ENCODE measurements around the gene SPECC1. TPM values are rescaled to one million over a fixed set of nuclear protein-coding genes. Genes with fewer than 3 reads are reported as not detected.

The SPECC1 gene
- polyA plus RNA-seq, 1 of the 3 experiments (the other 2 are of a cell fraction), result 11.2 TPM

DNA sequence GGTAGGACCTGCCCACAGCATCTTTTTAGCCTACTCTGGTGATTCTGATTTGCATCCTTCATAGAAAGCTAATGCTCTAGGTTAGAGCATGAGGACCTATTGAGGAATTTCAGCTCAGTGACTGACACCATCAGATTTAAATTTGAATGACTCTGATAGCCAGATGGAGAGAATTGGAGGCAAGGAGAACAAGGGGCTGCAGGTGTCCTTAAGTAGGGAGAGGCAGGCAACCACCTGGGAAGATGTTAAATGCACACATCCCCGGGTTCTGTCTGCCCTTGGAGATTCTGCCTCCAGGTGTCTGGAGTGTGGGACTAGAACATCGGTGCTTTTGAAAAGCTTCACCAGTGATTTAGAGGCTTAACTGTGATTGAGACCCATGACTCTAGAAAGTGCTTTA, 221.8 kb downstream of the SPECC1 start:
- peaks cover 0 to 7% of the 10 kb centered on the region in 2 experiments; a peak in 1 of 4 replicates for H3K4me1 ChIP-seq (ENCODE audit: control insufficient read depth in 1 of 2, insufficient read depth in 2 of 2, low read depth in 1 of 2, low read length in 1 of 2)
- WGBS (ENCODE audit: low lambda C conversion rate), result 78% methylated on average over 2 of the region's 2 CpGs
- no peaks in the 10 kb centered on the region for H4K20me1 ChIP-seq (ENCODE audit: insufficient read depth)
- no peak overlapping the region for H3K4me3 ChIP-seq (ENCODE audit: low read depth in 2 of 2, low read length in 1 of 2)
- H3K9me2 ChIP-seq, result no peaks in the 10 kb centered on the region
- no peaks in the 10 kb centered on the region for H3K9me3 ChIP-seq
- H3K36me3 ChIP-seq (replicated peaks in 1 of 2; ENCODE audit: control insufficient read depth in 1 of 2, insufficient read depth in 2 of 2, low read length in 1 of 2), result peaks cover 8% of the 10 kb centered on the region in 2 experiments
- TF ChIP-seq, protein P1, sequence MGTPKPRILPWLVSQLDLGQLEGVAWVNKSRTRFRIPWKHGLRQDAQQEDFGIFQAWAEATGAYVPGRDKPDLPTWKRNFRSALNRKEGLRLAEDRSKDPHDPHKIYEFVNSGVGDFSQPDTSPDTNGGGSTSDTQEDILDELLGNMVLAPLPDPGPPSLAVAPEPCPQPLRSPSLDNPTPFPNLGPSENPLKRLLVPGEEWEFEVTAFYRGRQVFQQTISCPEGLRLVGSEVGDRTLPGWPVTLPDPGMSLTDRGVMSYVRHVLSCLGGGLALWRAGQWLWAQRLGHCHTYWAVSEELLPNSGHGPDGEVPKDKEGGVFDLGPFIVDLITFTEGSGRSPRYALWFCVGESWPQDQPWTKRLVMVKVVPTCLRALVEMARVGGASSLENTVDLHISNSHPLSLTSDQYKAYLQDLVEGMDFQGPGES (IDR thresholded peaks at IDR 0.05; ENCODE audit: low read depth, low read length), result no peak
- TF ChIP-seq FOXM1 (IDR thresholded peaks at IDR 0.05; ENCODE audit: low read depth) (no peak), TCF12 (IDR thresholded peaks at IDR 0.05) (no peak), NRF1 (IDR thresholded peaks at IDR 0.05; ENCODE audit: low read depth, low read length) (no peak), NFIC (IDR thresholded peaks at IDR 0.05; ENCODE audit: borderline replicate concordance) (no peak), EP300 (IDR thresholded peaks at IDR 0.05; ENCODE audit: borderline replicate concordance in 1 of 2, low read depth in 1 of 2, low read length in 1 of 2) (no peak), SIN3A (IDR thresholded peaks at IDR 0.05; ENCODE audit: borderline replicate concordance, low read depth, low read length) (no peak)
- TF ChIP-seq, protein P2, sequence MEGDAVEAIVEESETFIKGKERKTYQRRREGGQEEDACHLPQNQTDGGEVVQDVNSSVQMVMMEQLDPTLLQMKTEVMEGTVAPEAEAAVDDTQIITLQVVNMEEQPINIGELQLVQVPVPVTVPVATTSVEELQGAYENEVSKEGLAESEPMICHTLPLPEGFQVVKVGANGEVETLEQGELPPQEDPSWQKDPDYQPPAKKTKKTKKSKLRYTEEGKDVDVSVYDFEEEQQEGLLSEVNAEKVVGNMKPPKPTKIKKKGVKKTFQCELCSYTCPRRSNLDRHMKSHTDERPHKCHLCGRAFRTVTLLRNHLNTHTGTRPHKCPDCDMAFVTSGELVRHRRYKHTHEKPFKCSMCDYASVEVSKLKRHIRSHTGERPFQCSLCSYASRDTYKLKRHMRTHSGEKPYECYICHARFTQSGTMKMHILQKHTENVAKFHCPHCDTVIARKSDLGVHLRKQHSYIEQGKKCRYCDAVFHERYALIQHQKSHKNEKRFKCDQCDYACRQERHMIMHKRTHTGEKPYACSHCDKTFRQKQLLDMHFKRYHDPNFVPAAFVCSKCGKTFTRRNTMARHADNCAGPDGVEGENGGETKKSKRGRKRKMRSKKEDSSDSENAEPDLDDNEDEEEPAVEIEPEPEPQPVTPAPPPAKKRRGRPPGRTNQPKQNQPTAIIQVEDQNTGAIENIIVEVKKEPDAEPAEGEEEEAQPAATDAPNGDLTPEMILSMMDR (IDR thresholded peaks at IDR 0.05), result no peak
- TF ChIP-seq, protein P3, sequence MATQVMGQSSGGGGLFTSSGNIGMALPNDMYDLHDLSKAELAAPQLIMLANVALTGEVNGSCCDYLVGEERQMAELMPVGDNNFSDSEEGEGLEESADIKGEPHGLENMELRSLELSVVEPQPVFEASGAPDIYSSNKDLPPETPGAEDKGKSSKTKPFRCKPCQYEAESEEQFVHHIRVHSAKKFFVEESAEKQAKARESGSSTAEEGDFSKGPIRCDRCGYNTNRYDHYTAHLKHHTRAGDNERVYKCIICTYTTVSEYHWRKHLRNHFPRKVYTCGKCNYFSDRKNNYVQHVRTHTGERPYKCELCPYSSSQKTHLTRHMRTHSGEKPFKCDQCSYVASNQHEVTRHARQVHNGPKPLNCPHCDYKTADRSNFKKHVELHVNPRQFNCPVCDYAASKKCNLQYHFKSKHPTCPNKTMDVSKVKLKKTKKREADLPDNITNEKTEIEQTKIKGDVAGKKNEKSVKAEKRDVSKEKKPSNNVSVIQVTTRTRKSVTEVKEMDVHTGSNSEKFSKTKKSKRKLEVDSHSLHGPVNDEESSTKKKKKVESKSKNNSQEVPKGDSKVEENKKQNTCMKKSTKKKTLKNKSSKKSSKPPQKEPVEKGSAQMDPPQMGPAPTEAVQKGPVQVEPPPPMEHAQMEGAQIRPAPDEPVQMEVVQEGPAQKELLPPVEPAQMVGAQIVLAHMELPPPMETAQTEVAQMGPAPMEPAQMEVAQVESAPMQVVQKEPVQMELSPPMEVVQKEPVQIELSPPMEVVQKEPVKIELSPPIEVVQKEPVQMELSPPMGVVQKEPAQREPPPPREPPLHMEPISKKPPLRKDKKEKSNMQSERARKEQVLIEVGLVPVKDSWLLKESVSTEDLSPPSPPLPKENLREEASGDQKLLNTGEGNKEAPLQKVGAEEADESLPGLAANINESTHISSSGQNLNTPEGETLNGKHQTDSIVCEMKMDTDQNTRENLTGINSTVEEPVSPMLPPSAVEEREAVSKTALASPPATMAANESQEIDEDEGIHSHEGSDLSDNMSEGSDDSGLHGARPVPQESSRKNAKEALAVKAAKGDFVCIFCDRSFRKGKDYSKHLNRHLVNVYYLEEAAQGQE (IDR thresholded peaks at IDR 0.05; ENCODE audit: low read depth, low read length), result no peak
- DNase-seq, result no peak
- no peak overlapping the region for H3K9ac ChIP-seq
- H3K27me3 ChIP-seq (ENCODE audit: insufficient read depth), result no peaks in the 10 kb centered on the region
- no peak overlapping the region for H3K4me2 ChIP-seq
- POLR2A ChIA-PET, result no interaction called here
- no peaks in the 10 kb centered on the region for H3F3A ChIP-seq (replicated peaks; ENCODE audit: insufficient read depth)
- no peaks in the 10 kb centered on the region for H3K79me2 ChIP-seq (ENCODE audit: insufficient read depth)
- H2AFZ ChIP-seq (ENCODE audit: low read depth), result no peak overlapping the region
- H3K27ac ChIP-seq (ENCODE audit: low read depth in 2 of 2, low read length in 1 of 2), result no peak overlapping the region
- CTCF ChIA-PET, result interaction anchor here (1.0 to 1.4 kb wide), 2 partner anchors 90 to 222 kb away, joined by 3 read pairs; no protein-coding TSS in a partner anchor

DNA sequence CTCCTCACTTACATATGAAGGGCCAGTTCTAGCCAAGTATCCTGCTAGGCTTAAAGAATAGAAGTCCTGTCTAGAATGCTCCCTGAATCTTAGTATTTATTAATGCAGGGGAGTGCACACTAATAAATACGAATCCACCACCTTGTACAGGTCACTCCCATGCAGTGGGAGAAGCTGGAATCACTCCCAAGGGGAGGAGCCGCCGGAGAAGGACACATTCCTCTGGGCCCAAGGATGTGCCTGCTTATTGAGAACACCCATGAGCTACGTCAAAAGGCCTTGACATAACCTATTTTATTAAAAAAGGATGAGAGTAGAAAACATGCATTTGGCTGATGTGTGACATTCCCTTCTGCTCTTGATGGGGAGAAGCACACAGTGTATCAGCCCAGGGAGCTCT, 223.5 kb downstream of the SPECC1 start:
- H3K27me3 ChIP-seq (ENCODE audit: insufficient read depth), result no peaks in the 10 kb centered on the region
- no peaks in the 10 kb centered on the region for H3F3A ChIP-seq (replicated peaks; ENCODE audit: insufficient read depth)
- no peaks in the 10 kb centered on the region for H4K20me1 ChIP-seq (ENCODE audit: insufficient read depth)
- ChIA-PET POLR2A (no interaction called here), CTCF (interaction anchor here (1.3 to 2.3 kb wide), 3 partner anchors 88 to 115 kb away, joined by 3 to 11 read pairs (median 5); no protein-coding TSS in a partner anchor)
- H3K9me2 ChIP-seq, result no peaks in the 10 kb centered on the region
- no peak for TF ChIP-seq POLR2AphosphoS5 (IDR thresholded peaks at IDR 0.05; ENCODE audit: low read depth, low read length)
- H3K27ac ChIP-seq (ENCODE audit: low read depth in 2 of 2, low read length in 1 of 2), result no peak overlapping the region
- H3K9me3 ChIP-seq, result no peaks in the 10 kb centered on the region
- H3K79me2 ChIP-seq (ENCODE audit: insufficient read depth), result no peaks in the 10 kb centered on the region
- no peak for DNase-seq
- no peak overlapping the region for H3K4me3 ChIP-seq (ENCODE audit: low read depth in 2 of 2, low read length in 1 of 2)
- H3K4me2 ChIP-seq, result no peak overlapping the region
- H2AFZ ChIP-seq (ENCODE audit: low read depth), result no peak overlapping the region
- peaks cover 8% of the 10 kb centered on the region in 2 experiments for H3K36me3 ChIP-seq (replicated peaks in 1 of 2; ENCODE audit: control insufficient read depth in 1 of 2, insufficient read depth in 2 of 2, low read length in 1 of 2)
- peaks cover 0 to 6% of the 10 kb centered on the region in 2 experiments; a peak in 1 of 4 replicates for H3K4me1 ChIP-seq (ENCODE audit: control insufficient read depth in 1 of 2, insufficient read depth in 2 of 2, low read depth in 1 of 2, low read length in 1 of 2)
- no peak overlapping the region for H3K9ac ChIP-seq
- 96% methylated on average over 4 of the region's 4 CpGs for WGBS (ENCODE audit: low lambda C conversion rate)
